Activated CD8-positive, alpha-beta memory T cell treated with anti-CD3 and anti-CD28 coated beads, Interleukin-2, amount 50 U/mL, for 48 hours (primary cell): ENCODE results near the gene LHFPL2.
"Not testable (repeated sequence)": the region's sequence is repeated elsewhere in the genome, so short reads cannot be mapped to it uniquely, and the experiment has no call there.

Source experiments
- DNase-seq: peaks from one replicate; pipeline ENCODE4 v3.0.0-alpha.2; 2020

Gene LHFPL2

GRCh38 chr5:78639791-78640190 lies 8.8 kb downstream of the LHFPL2 start:
- DNase-seq = no peak

GRCh38 chr5:78638973-78639669 lies 9.5 kb downstream of the LHFPL2 start:
- no peak for DNase-seq

DNA sequence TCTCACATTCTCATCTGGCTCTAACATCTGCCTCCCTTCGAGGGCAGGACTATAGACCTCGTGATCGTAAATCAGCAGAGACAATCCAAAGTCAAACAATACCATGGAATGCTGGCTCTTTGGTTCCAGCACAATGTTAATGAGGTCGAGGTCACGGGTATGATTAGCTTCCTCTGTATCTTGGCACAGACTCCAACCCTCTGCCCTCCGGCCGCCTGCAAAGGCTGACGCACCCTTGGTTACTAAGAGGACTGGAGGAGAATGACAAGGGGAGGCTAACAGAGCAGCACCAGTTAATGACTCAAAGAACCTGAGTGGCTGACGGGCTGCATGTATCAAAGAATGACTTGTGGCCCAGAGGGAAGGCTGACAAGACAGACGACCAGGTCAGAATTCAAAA lies 10.1 kb downstream of the LHFPL2 start:
- no peak for DNase-seq

GRCh38 chr5:78637468-78637867 lies 11.1 kb downstream of the LHFPL2 start:
- DNase-seq = no peak

DNA sequence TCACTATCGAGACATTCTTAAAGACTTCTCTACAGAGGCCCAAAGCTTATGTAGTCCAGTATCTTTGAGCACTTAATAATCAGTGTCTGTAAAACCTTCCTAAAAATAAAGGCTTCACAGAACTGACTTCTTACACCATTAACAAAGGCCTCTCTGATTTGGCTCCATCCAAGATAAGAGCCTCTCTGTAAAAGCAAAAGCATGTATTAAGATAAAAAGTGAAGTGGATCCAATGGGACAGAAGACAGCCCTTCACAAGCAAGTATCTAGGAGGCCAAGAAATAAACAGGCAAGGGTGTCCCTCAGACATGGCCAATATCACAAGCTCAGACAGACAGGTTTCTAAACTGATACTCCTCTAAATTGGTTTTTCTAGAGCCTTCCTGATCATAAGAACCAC lies 11.9 kb downstream of the LHFPL2 start:
- no peak for DNase-seq

DNA sequence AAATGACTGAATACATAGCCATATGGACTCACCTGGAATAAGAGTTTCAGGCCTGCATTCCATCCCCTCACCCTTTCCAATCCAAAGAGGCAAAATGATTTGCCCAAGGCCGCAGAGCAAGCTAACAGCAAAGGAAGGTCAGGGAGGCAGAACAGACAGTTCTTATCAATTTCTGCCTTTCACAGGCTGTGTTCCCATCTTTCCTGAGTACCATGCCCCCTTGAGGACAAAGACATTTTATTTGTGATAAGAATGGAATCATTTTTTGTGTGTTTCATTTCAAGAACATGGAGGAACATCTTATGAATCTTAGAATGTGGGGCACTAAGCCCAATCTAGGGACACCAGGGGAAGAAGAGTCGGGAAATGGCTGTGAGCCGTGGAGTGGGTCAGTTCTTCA lies 13.9 kb downstream of the LHFPL2 start:
- no peak for DNase-seq

- DNase-seq = no peak
Observed at GRCh38 chr5:78634229-78634628, 14.3 kb downstream of the LHFPL2 start.

DNA sequence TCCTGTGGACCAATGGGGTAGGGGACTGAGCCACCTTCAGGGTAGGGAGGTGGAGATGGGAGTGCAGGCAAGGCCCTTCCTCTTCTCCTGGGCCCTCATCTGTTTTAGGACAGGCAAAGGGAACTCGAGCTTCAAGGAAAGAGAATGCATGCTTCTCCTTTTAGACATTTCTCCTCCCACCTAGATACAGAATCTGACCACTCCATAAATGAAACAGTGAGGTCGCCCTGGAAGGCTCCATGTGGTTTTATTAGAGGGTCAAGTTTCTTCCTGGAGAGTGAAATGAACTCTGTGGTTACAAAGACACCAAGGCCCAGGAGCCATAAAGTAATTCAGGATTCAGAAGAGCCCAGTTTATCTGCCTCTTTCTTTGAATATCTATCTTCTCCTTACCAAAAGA lies 14.9 kb downstream of the LHFPL2 start:
- no peak for DNase-seq

DNA sequence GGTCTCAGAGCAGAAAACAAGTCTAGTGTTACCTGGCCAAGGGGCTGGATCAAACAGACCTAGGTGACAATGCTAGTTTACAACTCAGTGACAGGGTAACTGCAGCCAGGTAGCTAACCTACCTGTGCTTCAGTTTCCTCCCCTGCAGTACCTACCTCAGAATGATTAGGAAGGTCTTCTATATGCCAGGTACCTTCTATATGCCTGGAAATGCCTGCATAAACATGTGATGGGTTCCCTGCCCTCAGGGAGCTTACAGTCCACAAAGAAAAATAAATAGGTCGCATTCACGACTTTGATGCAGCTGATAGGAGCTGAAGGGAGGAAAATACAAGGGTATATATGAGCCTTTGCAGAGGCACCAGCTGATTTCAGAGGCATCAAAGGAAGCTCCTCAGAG lies 16.1 kb downstream of the LHFPL2 start:
- DNase-seq = no peak

- DNase-seq = no peak
Observed at GRCh38 chr5:78631931-78632330, 16.6 kb downstream of the LHFPL2 start.

DNA sequence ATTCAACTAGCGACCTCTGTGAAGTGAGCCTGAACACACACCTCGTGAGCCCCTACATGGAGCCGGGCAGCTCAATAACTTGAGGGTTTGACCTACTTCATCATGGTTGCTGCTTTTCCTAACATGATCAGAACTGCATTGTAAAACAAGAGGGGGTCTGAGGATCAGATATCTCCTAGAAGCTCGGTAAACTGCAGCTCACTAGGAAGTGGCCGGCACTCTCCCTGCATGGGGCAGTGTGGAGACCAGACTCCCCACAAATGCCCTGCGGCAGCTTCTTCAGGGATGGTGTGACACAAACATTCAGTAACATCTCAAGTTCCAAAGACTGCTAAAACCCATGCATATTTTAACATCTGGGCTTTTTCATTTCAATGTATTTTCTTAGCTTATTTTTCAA lies 18.5 kb downstream of the LHFPL2 start:
- DNase-seq = no peak

GRCh38 chr5:78629624-78630023 lies 18.9 kb downstream of the LHFPL2 start:
- DNase-seq = no peak

GRCh38 chr5:78628270-78628992 lies 20.1 kb downstream of the LHFPL2 start:
- DNase-seq = no peak

- no peak for DNase-seq
Observed at GRCh38 chr5:78627766-78628165, 20.8 kb downstream of the LHFPL2 start.

DNA sequence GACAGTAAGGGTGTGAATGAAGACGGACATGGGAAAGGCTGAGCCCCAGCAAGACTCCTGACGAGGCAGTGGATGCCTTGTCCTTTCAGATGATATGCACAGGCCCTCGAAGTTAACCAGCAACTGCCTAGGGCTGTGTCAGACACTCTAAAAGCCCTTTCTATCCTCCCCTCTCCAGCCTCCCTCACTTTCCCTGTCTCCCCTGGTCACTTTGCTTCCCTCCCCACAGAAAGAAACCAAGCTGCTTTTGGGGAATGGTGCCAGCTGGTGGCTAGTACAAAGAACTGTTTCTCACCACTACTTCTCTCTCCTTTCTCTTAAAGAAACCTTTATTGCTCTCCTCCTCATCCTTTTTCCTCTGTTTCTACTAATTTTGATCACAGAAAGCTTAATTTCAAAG lies 21.4 kb downstream of the LHFPL2 start:
- DNase-seq = no peak

GRCh38 chr5:78626009-78626571 lies 22.5 kb downstream of the LHFPL2 start:
- DNase-seq = no peak

- no peak for DNase-seq
Observed at GRCh38 chr5:78624992-78625391, 23.6 kb downstream of the LHFPL2 start.

GRCh38 chr5:78624011-78624541 lies 24.5 kb downstream of the LHFPL2 start:
- DNase-seq = no peak

DNA sequence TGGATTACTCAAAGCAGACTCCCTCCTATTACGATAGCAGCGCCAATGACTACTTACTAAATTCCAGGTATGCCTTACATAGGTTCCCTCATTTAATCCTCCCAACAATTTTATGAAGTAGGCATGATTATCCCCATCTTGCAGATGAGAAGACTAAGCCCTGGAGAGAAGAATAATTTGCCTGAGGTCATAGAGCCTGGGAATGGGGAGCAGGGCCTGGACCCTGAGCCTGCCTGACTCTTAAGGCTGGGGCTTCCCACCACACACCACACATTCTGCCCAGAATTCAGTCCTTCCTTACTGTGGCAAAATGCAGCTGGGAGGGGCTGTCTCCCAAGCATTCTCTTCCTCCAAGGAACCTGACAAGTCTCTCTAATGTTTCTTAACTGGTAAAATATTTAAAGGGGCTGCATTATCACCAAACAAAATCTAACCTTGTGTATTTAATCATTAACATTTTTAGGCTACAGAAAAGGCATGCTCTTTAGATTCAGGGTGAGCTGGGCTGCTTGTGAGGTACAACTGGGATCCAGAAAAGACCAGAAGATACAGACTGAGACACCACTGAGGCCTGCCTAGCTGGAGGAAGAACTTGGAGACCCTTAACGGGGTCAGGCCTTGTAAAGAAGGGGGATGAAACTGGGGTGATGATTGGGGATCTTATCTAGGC lies 26.1 kb downstream of the LHFPL2 start:
- no peak for DNase-seq

DNA sequence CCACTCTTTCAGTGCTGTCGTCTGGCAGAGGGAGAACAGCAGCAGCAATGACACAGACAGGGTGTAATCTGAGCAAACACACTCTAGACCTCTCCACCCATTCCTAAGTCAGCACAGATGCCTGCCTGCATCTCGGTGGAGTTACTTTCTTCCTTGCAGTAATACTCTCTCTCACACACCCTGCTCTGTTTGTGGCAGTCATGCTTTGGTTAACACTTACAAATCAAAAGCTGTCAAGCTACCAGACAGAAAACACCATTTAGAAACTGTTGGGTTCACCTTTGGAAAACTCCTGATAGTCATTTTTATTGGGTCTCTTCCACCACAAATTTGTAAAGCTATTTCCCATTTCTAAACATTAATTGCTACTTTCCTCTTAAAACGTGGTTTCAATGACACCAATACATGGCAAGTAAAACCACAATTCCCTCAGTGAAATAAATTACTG lies 27.3 kb downstream of the LHFPL2 start:
- no peak for DNase-seq

- not testable (repeated sequence) for DNase-seq
Observed at GRCh38 chr5:78620119-78620518, 28.5 kb downstream of the LHFPL2 start.

DNA sequence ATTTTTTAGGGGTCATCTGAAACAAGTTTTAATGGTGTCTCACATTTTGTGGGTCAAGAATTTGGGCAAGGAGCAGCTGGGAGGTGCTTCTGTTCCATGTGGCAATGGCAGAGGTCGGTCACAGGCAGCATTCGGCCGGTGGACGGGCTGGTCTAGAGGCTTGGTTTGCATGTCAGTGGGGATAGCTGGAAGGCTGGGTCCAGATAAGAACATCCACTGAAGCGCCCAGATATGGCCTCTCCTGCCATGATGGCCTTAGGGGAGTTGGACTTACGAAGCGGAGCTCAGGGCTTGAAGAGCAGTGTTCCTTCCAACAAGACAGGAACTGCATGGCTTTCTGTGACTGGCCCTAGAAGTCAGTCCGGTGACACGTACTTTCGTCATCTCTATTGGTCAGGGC lies 30.3 kb downstream of the LHFPL2 start:
- no peak for DNase-seq

DNA sequence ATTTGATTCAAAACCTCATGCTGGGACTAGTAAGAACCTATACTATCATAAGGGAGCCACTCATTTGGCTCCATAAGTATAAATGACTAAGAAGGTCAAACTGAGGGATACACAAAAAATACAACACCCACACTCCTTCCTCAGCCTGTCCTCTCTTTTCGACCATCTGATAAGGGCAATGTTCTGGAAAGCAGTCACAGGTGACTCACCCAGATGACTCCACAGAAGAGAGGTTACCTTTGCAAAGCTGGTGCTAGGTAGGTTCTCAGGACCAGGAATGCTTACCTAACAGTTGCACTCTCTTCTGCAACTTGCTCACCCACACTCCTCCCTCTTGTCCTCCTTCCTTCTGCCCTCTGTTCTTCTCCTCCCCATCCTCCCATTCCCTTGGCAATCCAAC lies 32.9 kb downstream of the LHFPL2 start:
- DNase-seq = no peak

DNA sequence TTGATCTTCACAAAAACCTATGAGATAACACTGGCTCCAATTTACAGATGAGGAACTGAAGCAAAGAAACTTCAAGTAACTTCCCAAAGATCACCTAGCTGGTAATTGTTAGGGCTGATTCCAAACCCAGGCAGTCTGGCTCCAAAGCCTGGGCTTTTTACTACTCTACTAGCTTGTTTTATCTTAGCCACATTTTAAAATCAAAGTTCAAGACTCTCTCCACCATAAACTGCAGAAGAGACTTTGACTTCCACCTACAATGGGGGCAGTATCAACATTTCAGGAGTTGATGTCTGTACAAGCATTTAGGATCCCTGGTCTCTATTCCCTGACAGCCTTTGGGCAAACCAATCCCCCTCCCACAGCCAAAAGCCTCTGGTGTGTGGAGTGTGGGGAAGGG lies 33.8 kb downstream of the LHFPL2 start:
- DNase-seq = no peak
